Left kidney (tissue), 1 donor: ENCODE data around the gene PLTP. TPM values are rescaled to one million over a fixed set of nuclear protein-coding genes. Genes with fewer than 3 reads are reported as not detected.

ENCODE experiments used
- polyA plus RNA-seq: library from polyadenylated mRNA; unstranded; fragments of 120-200 nt; gene quantifications from one replicate; pipeline ENCODE4 v1.2.1, GENCODE V29; 2013; ENCODE audit not compliant: insufficient read length

PLTP gene
- polyA plus RNA-seq, 1 donor: 118 TPM

Other genes with a start within 250 kb of the PLTP start
- not detected for gene WFDC11, start 241.9 kb downstream of the PLTP start, polyA plus RNA-seq
- not detected for gene WFDC13, start 210.1 kb downstream of the PLTP start, polyA plus RNA-seq
- not detected for gene WFDC10B, start 207.1 kb downstream of the PLTP start, polyA plus RNA-seq
- gene SPINT4, start 189.8 kb downstream of the PLTP start, polyA plus RNA-seq: not detected
- 0.47 TPM for gene WFDC3, start 120.3 kb downstream of the PLTP start, polyA plus RNA-seq
- 34.2 TPM for gene DNTTIP1, start 120.2 kb downstream of the PLTP start, polyA plus RNA-seq
- 84.4 TPM for gene UBE2C, start 99.5 kb downstream of the PLTP start, polyA plus RNA-seq
- gene TNNC2, start 84.8 kb downstream of the PLTP start, polyA plus RNA-seq: 0.47 TPM
- gene SNX21, start 78.4 kb downstream of the PLTP start, polyA plus RNA-seq: 11.9 TPM
- 23.3 TPM for gene ACOT8, start 54.8 kb downstream of the PLTP start, polyA plus RNA-seq
- 5.9 TPM for gene ZSWIM3, start 54.5 kb downstream of the PLTP start, polyA plus RNA-seq
- 18.6 TPM for gene ZSWIM1, start 30.9 kb downstream of the PLTP start, polyA plus RNA-seq
- gene SPATA25, start 24.5 kb downstream of the PLTP start, polyA plus RNA-seq: 6.0 TPM
- 7.3 TPM for gene NEURL2, start 20.9 kb downstream of the PLTP start, polyA plus RNA-seq
- 143 TPM for gene CTSA, start 20.8 kb downstream of the PLTP start, polyA plus RNA-seq
- gene PCIF1, start 22.5 kb upstream of the PLTP start, polyA plus RNA-seq: 44.9 TPM
- gene ZNF335, start 60.0 kb upstream of the PLTP start, polyA plus RNA-seq: 14.4 TPM
- gene MMP9, start 96.8 kb upstream of the PLTP start, polyA plus RNA-seq: 0.35 TPM
- 1.8 TPM for gene SLC12A5, start 117.1 kb upstream of the PLTP start, polyA plus RNA-seq
- gene NCOA5, start 177.8 kb upstream of the PLTP start, polyA plus RNA-seq: 62.3 TPM
- 5.0 TPM for gene CD40, start 206.2 kb upstream of the PLTP start, polyA plus RNA-seq